CD4-positive, alpha-beta T cell (primary cell): ENCODE data around the gene SYCE3. TPM values are rescaled to one million over a fixed set of nuclear protein-coding genes. Genes with fewer than 3 reads are reported as not detected.

Experiments used
- ATAC-seq: fragments of 200-7000 bp; cut with Tn5 transposase; one replicate; pipeline ENCODE4 v1.10.0; 2022; ENCODE audit warnings: mild to moderate bottlenecking; ENCODE audit not compliant: poor library complexity
- CTCF ChIA-PET: fragments of 350-600 bp; sonication (Branson Sonifier 250); formaldehyde crosslinking; loops from one replicate; lab custom pipeline; 2021; ENCODE audit warnings: antibody characterized with exemption, inconsistent platforms; lab: Charles Lee
- POLR2A ChIA-PET: fragments of 350-600 bp; sonication (Branson Sonifier 250); formaldehyde crosslinking; loops from one replicate; lab custom pipeline; 2021; ENCODE audit warnings: antibody characterized with exemption, inconsistent platforms; lab: Charles Lee
- DNase-seq, 14 experiments: peaks; one replicate each; pipeline ENCODE4 v3.0.0-alpha.2; 2013 to 2020; ENCODE audit warnings: mixed read lengths in 2 of 14
- H3K27ac ChIP-seq, 2 donors: one replicate each; pipeline versions ENCODE4 v1.5.1 to v1.7.0; 2013; ENCODE audit warnings: low read length in 2 of 2, low read depth in 1 of 2, mild to moderate bottlenecking in 1 of 2
- H3K27me3 ChIP-seq, 2 experiments: 1 replicate in 1 of 2; 2 replicates in 1 of 2; pipeline versions ENCODE4 v1.6.1 to v1.7.0; 2013; ENCODE audit warnings: low read length in 2 of 2, control low read depth in 1 of 2, mild to moderate bottlenecking in 1 of 2, moderate library complexity in 1 of 2; ENCODE audit not compliant: insufficient read depth in 2 of 2, control insufficient read depth in 1 of 2
- H3K36me3 ChIP-seq: one replicate; pipeline ENCODE4 v1.6.1; 2013; ENCODE audit warnings: low read length, control low read depth; ENCODE audit not compliant: insufficient read depth
- H3K4me1 ChIP-seq: one replicate; pipeline ENCODE4 v1.6.1; 2013; ENCODE audit warnings: low read length, control low read depth; ENCODE audit not compliant: insufficient read depth
- H3K4me3 ChIP-seq: one replicate; pipeline ENCODE4 v1.5.1; 2013; ENCODE audit warnings: mild to moderate bottlenecking, low read length, moderate library complexity
- H3K9me3 ChIP-seq, 2 experiments: 1 replicate in 1 of 2; 2 replicates in 1 of 2; pipeline versions ENCODE4 v1.6.1 to v1.7.0; 2013; ENCODE audit warnings: low read length in 2 of 2, mild to moderate bottlenecking in 2 of 2, control low read depth in 1 of 2, moderate library complexity in 1 of 2; ENCODE audit not compliant: control insufficient read depth in 1 of 2, insufficient read depth in 1 of 2
- H3K27ac Mint-ChIP-seq: one replicate; pipeline ENCODE4 v1.8.0; 2020; ENCODE audit warnings: mixed read lengths
- H3K27me3 Mint-ChIP-seq: one replicate; pipeline ENCODE4 v1.8.0; 2021; ENCODE audit warnings: mixed read lengths
- H3K36me3 Mint-ChIP-seq: one replicate; pipeline ENCODE4 v1.8.0; 2021; ENCODE audit warnings: low read depth, mixed read lengths
- H3K4me1 Mint-ChIP-seq: one replicate; pipeline ENCODE4 v1.8.0; 2021; ENCODE audit warnings: low read depth, mixed read lengths
- H3K4me3 Mint-ChIP-seq: one replicate; pipeline ENCODE4 v1.8.0; 2020; ENCODE audit warnings: mild to moderate bottlenecking, mixed read lengths
- H3K9me3 Mint-ChIP-seq: one replicate; pipeline ENCODE4 v1.8.0; 2020; ENCODE audit warnings: mixed read lengths
- intact Hi-C, 2 experiments: fragments of 100-400 bp; cut with DNase I in 1 of 2; cut with micrococcal nuclease in 1 of 2; formaldehyde crosslinking; loops; one replicate each; pipeline versions ENCODE4 v1.15.1 to v1.9.0; 2023 to 2025; cut with DNase I, micrococcal nuclease
- total RNA-seq, 174 experiments: library from RNA in 2 of 174; stranded (reverse) in 2 of 174; gene quantifications; one replicate each; pipeline ENCODE4 v1.2.3 and lab custom pipeline; 2021 to 2026
- TF ChIP-seq, protein P1 (sequence below): fragments of 200-600 bp; IDR thresholded peaks from one replicate; pipeline ENCODE4 v1.8.0; 2022; ENCODE audit warnings: antibody characterized with exemption, mild to moderate bottlenecking

The SYCE3 gene
- total RNA-seq, 2 experiments from 2014 or later: not detected

DNA sequence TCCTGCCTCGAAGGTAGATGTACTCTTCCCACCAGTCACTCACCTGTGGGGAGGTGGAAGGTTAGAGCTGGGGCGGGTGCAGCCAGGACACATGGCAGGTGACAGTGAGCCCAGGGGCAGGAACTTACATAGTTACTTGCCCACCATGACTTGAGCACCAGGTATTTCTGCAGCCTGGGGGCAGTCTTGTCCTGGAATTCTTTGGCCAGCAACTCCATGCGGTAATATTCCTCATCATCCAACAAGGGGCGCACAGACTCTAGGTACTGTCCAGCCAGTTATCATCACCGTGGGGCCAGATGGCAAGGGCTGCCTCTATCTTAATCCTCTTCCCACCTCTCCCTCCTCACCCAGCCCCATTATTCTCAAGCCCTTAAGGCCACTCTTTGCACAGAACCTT is 13.4 kb upstream of the SYCE3 start:
- Mint-ChIP-seq H3K9me3 (no peaks in the 10 kb centered on the region), H3K27ac (no peak overlapping the region), H3K4me3 (no peak overlapping the region), H3K4me1 (peaks cover 11% of the 10 kb centered on the region), H3K36me3 (peaks cover 42% of the 10 kb centered on the region), H3K27me3 (no peaks in the 10 kb centered on the region)
- H3K36me3 ChIP-seq: peaks cover 37% of the 10 kb centered on the region
- TF ChIP-seq, protein P1, sequence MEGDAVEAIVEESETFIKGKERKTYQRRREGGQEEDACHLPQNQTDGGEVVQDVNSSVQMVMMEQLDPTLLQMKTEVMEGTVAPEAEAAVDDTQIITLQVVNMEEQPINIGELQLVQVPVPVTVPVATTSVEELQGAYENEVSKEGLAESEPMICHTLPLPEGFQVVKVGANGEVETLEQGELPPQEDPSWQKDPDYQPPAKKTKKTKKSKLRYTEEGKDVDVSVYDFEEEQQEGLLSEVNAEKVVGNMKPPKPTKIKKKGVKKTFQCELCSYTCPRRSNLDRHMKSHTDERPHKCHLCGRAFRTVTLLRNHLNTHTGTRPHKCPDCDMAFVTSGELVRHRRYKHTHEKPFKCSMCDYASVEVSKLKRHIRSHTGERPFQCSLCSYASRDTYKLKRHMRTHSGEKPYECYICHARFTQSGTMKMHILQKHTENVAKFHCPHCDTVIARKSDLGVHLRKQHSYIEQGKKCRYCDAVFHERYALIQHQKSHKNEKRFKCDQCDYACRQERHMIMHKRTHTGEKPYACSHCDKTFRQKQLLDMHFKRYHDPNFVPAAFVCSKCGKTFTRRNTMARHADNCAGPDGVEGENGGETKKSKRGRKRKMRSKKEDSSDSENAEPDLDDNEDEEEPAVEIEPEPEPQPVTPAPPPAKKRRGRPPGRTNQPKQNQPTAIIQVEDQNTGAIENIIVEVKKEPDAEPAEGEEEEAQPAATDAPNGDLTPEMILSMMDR: no peak
- no peaks in the 10 kb centered on the region for H3K9me3 ChIP-seq
- no peak for ATAC-seq
- H3K4me3 ChIP-seq: no peak overlapping the region
- no peaks in the 10 kb centered on the region for H3K27me3 ChIP-seq
- POLR2A ChIA-PET: interaction anchor here (1.2 to 1.4 kb wide), 2 partner anchors 11 to 13 kb away, joined by 3 to 5 read pairs; partner anchors contain the start of gene SYCE3
- peaks cover 19% of the 10 kb centered on the region for H3K4me1 ChIP-seq
- H3K27ac ChIP-seq: no peak overlapping the region
- CTCF ChIA-PET: interaction anchor here (1.6 to 1.9 kb wide), 2 partner anchors 13 to 50 kb away, joined by 3 to 7 read pairs; partner anchors contain the start of gene SCO2
- intact Hi-C loops: no loop called here
- no peak for DNase-seq

DNA sequence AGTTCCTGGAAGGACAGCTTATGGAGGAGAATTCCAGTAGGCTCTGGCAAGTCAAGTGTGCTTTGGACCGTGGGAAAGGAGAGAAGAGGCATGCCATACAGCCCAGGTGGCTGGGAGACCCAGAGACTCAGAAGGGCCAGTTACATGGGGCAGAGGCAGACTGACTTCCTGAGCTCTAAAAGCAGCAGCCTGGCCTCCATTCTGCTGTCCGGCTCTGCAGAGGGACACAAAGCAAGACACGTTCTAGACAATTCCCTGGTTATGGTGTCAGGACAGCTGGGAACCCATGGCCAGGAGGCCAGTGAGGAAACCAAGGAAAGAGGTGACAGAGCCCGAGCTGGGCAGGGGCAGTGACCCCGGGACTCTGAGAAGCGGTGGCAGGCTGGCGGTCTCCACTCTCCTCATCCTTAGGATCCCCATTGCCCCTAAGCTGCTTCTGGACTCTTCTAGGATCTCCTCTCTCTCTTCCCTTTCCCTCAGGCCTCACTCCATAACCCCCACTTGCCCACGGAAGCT is 12.8 kb upstream of the SYCE3 start:
- H3K27me3 Mint-ChIP-seq: no peaks in the 10 kb centered on the region

DNA sequence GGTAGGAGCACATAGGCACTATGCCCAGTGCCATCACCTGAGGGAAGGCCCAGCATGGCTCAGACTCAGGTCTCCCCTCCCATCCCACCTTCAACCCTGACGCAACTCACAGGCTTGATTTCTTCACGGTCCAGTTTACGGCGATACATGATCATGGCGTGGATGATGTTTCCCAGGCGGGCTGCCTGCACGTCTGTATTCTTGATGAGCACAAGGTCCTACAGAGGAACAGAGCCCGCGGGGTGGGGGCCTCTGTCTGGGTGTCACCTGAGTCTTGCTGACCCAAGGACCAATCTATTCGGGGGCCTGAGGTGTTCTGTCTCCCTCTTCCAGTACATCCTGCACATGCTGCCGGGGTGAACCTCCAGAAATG is 11.7 kb upstream of the SYCE3 start:
- POLR2A ChIA-PET: interaction anchor here (1.3 kb wide), 1 partner anchor 66 kb away, joined by 4 read pairs; the partner anchor contains the start of genes LMF2 and NCAPH2
- Mint-ChIP-seq H3K9me3 (no peaks in the 10 kb centered on the region), H3K4me1 (no peaks in the 10 kb centered on the region), H3K27ac (no peak overlapping the region), H3K27me3 (no peaks in the 10 kb centered on the region), H3K36me3 (peaks cover 40% of the 10 kb centered on the region), H3K4me3 (no peak overlapping the region)
- no peaks in the 10 kb centered on the region for H3K9me3 ChIP-seq
- H3K27ac ChIP-seq: no peak overlapping the region
- DNase-seq (no peak), ATAC-seq (no peak)
- CTCF ChIA-PET: interaction anchor here (1.6 kb wide), 1 partner anchor 11 kb away, joined by 3 read pairs; no protein-coding TSS in a partner anchor
- no peak overlapping the region for H3K4me3 ChIP-seq
- TF ChIP-seq, protein P1: no peak
- peaks cover 13% of the 10 kb centered on the region for H3K4me1 ChIP-seq
- H3K36me3 ChIP-seq: peaks cover 51% of the 10 kb centered on the region
- no peaks in the 10 kb centered on the region for H3K27me3 ChIP-seq
- intact Hi-C loops: no loop called here

More for the DNA sequence above, 12.8 kb upstream of the SYCE3 start:
- peaks cover 16% of the 10 kb centered on the region for H3K4me1 ChIP-seq
- H3K27ac ChIP-seq: no peak overlapping the region
- H3K36me3 ChIP-seq: peaks cover 41% of the 10 kb centered on the region
- Mint-ChIP-seq H3K4me3 (no peak overlapping the region), H3K27ac (no peak overlapping the region), H3K9me3 (no peaks in the 10 kb centered on the region), H3K36me3 (peaks cover 42% of the 10 kb centered on the region), H3K4me1 (peaks cover 10% of the 10 kb centered on the region)
- ATAC-seq: no peak
- CTCF ChIA-PET: interaction anchor here (0.5 to 1.9 kb wide), 3 partner anchors 12 to 50 kb away, joined by 3 to 7 read pairs (median 3); partner anchors contain the start of gene SCO2
- DNase-seq: no peak
- no peaks in the 10 kb centered on the region for H3K27me3 ChIP-seq
- no peak overlapping the region for H3K4me3 ChIP-seq
- TF ChIP-seq, protein P1: no peak
- no peaks in the 10 kb centered on the region for H3K9me3 ChIP-seq
- POLR2A ChIA-PET: interaction anchor here (1.2 to 1.3 kb wide), 2 partner anchors 11 to 68 kb away, joined by 4 to 5 read pairs; partner anchors contain the start of genes LMF2 and NCAPH2
- intact Hi-C loops: no loop called here
